T-helper 2 cell treated with Interferon-gamma antibody and Interleukin-4, amounts not matched to agents 5 μg/mL and 100 μg/mL, for 36 hours (primary cell): ENCODE measurements around the gene USP22.
"Not testable (repeated sequence)": the region's sequence is repeated elsewhere in the genome, so short reads cannot be mapped to it uniquely, and the experiment has no call there.

ENCODE experiments used
- DNase-seq: peaks from one replicate; pipeline ENCODE4 v3.0.0; 2021; ENCODE audit warnings: low spot score
- H3K27ac Mint-ChIP-seq: one replicate; pipeline ENCODE4 v1.8.0; 2021; ENCODE audit warnings: mild to moderate bottlenecking, mixed read lengths
- H3K27me3 Mint-ChIP-seq: one replicate; pipeline ENCODE4 v1.8.0; 2021; ENCODE audit warnings: low read depth, mixed read lengths
- H3K36me3 Mint-ChIP-seq: one replicate; pipeline ENCODE4 v1.8.0; 2021; ENCODE audit warnings: low read depth, mixed read lengths
- H3K4me1 Mint-ChIP-seq: one replicate; pipeline ENCODE4 v1.8.0; 2021; ENCODE audit warnings: low read depth, mixed read lengths
- H3K4me3 Mint-ChIP-seq: one replicate; pipeline ENCODE4 v1.8.0; 2022; ENCODE audit warnings: mild to moderate bottlenecking, moderate library complexity, mixed read lengths
- H3K9me3 Mint-ChIP-seq: one replicate; pipeline ENCODE4 v1.8.0; 2021; ENCODE audit warnings: mixed read lengths

Gene USP22

GRCh38 chr17:21042458-21043295 is at the start of gene USP22:
TSS of gene USP22 (minus strand) at chr17:21043011. CDS start at chr17:21042835, 176 bp downstream.
- Mint-ChIP-seq H3K27ac (peak within 1 kb of the TSS; percentile 94), H3K36me3 (peaks cover 8% of the 10 kb centered on the region), H3K27me3 (no peaks in the 10 kb centered on the region), H3K4me3 (peak within 1 kb of the TSS; percentile 99), H3K4me1 (peaks cover 26% of the 10 kb centered on the region), H3K9me3 (no peaks in the 10 kb centered on the region)
- no peak for DNase-seq

- Mint-ChIP-seq H3K4me1 (no peaks in the 10 kb centered on the region), H3K9me3 (no peaks in the 10 kb centered on the region), H3K27me3 (no peaks in the 10 kb centered on the region), H3K36me3 (no peaks in the 10 kb centered on the region), H3K4me3 (no peak overlapping the region), H3K27ac (no peak overlapping the region)
- DNase-seq: no peak
Measured at GRCh38 chr17:21090902-21091618, 48.2 kb upstream of the USP22 start.

- H3K36me3 Mint-ChIP-seq: no peaks in the 10 kb centered on the region
- no peaks in the 10 kb centered on the region for H3K4me1 Mint-ChIP-seq
- H3K4me3 Mint-ChIP-seq: no peak overlapping the region
- H3K27me3 Mint-ChIP-seq: no peaks in the 10 kb centered on the region
- no peak for DNase-seq
- no peak overlapping the region for H3K27ac Mint-ChIP-seq
- no peaks in the 10 kb centered on the region for H3K9me3 Mint-ChIP-seq
Measured at GRCh38 chr17:21089933-21090901, 47.4 kb upstream of the USP22 start.

- Mint-ChIP-seq H3K36me3 (no peaks in the 10 kb centered on the region), H3K4me3 (no peak overlapping the region), H3K27me3 (peaks cover 4% of the 10 kb centered on the region), H3K27ac (no peak overlapping the region), H3K4me1 (no peaks in the 10 kb centered on the region), H3K9me3 (no peaks in the 10 kb centered on the region)
- DNase-seq: no peak
Measured at GRCh38 chr17:21089145-21089544, 46.3 kb upstream of the USP22 start.

- H3K4me3 Mint-ChIP-seq: no peak overlapping the region
- H3K36me3 Mint-ChIP-seq: no peaks in the 10 kb centered on the region
- H3K4me1 Mint-ChIP-seq: no peaks in the 10 kb centered on the region
- H3K27me3 Mint-ChIP-seq: peaks cover 12% of the 10 kb centered on the region
- DNase-seq: no peak
- H3K9me3 Mint-ChIP-seq: no peaks in the 10 kb centered on the region
- H3K27ac Mint-ChIP-seq: no peak overlapping the region
Measured at GRCh38 chr17:21085707-21086106, 42.9 kb upstream of the USP22 start.

GRCh38 chr17:21085280-21085679 is 42.5 kb upstream of the USP22 start:
- not testable (repeated sequence) for DNase-seq, H3K27ac Mint-ChIP-seq, H3K9me3 Mint-ChIP-seq, H3K36me3 Mint-ChIP-seq, H3K4me1 Mint-ChIP-seq, H3K4me3 Mint-ChIP-seq
- peaks cover 12% of the 10 kb centered on the region for H3K27me3 Mint-ChIP-seq

GRCh38 chr17:21082001-21082436 is 39.2 kb upstream of the USP22 start:
- Mint-ChIP-seq H3K4me1 (no peaks in the 10 kb centered on the region), H3K9me3 (no peaks in the 10 kb centered on the region), H3K27ac (no peak overlapping the region), H3K4me3 (no peak overlapping the region), H3K36me3 (no peaks in the 10 kb centered on the region), H3K27me3 (peaks cover 26% of the 10 kb centered on the region)
- no peak for DNase-seq

GRCh38 chr17:21079196-21079595 is 36.4 kb upstream of the USP22 start:
- no peak for DNase-seq
- H3K27ac Mint-ChIP-seq: no peak overlapping the region
- H3K9me3 Mint-ChIP-seq: no peaks in the 10 kb centered on the region
- peaks cover 22% of the 10 kb centered on the region for H3K27me3 Mint-ChIP-seq
- H3K4me1 Mint-ChIP-seq: peaks cover 2% of the 10 kb centered on the region
- no peaks in the 10 kb centered on the region for H3K36me3 Mint-ChIP-seq
- no peak overlapping the region for H3K4me3 Mint-ChIP-seq

GRCh38 chr17:21078016-21078780 is 35.4 kb upstream of the USP22 start:
- Mint-ChIP-seq H3K27ac (no peak overlapping the region), H3K36me3 (no peaks in the 10 kb centered on the region), H3K4me1 (peaks cover 2% of the 10 kb centered on the region), H3K9me3 (no peaks in the 10 kb centered on the region), H3K4me3 (no peak overlapping the region), H3K27me3 (peaks cover 22% of the 10 kb centered on the region)
- no peak for DNase-seq

- no peaks in the 10 kb centered on the region for H3K9me3 Mint-ChIP-seq
- no peak overlapping the region for H3K27ac Mint-ChIP-seq
- H3K36me3 Mint-ChIP-seq: no peaks in the 10 kb centered on the region
- no peak for DNase-seq
- peaks cover 2% of the 10 kb centered on the region for H3K4me1 Mint-ChIP-seq
- no peak overlapping the region for H3K4me3 Mint-ChIP-seq
- peaks cover 19% of the 10 kb centered on the region for H3K27me3 Mint-ChIP-seq
Measured at GRCh38 chr17:21077281-21077680, 34.5 kb upstream of the USP22 start.

- no peaks in the 10 kb centered on the region for H3K36me3 Mint-ChIP-seq
- H3K27me3 Mint-ChIP-seq: peaks cover 15% of the 10 kb centered on the region
- no peak overlapping the region for H3K27ac Mint-ChIP-seq
- no peak for DNase-seq
- no peak overlapping the region for H3K4me3 Mint-ChIP-seq
- no peaks in the 10 kb centered on the region for H3K9me3 Mint-ChIP-seq
- peaks cover 2% of the 10 kb centered on the region for H3K4me1 Mint-ChIP-seq
Measured at GRCh38 chr17:21076242-21076641, 33.4 kb upstream of the USP22 start.

GRCh38 chr17:21075739-21076085 is 32.9 kb upstream of the USP22 start:
- DNase-seq: no peak
- Mint-ChIP-seq H3K4me3 (no peak overlapping the region), H3K9me3 (no peaks in the 10 kb centered on the region), H3K27ac (no peak overlapping the region), H3K27me3 (peaks cover 14% of the 10 kb centered on the region), H3K4me1 (peaks cover 2% of the 10 kb centered on the region), H3K36me3 (no peaks in the 10 kb centered on the region)

GRCh38 chr17:21072745-21073197 is 30.0 kb upstream of the USP22 start:
- Mint-ChIP-seq H3K9me3 (no peaks in the 10 kb centered on the region), H3K4me3 (no peak overlapping the region)

More at GRCh38 chr17:21072745-21073197, 30.0 kb upstream of the USP22 start:
- H3K27me3 Mint-ChIP-seq: peaks cover 2% of the 10 kb centered on the region
- H3K4me1 Mint-ChIP-seq: peaks cover 2% of the 10 kb centered on the region
- no peaks in the 10 kb centered on the region for H3K36me3 Mint-ChIP-seq
- no peak overlapping the region for H3K27ac Mint-ChIP-seq
- DNase-seq: no peak
